Liver (tissue), 3 donors: ENCODE measurements around the gene OR3A2.

Experiments
- CTCF ChIP-seq: fragments of 150-350 bp; IDR thresholded peaks from 2 replicates; pipeline ENCODE4 v1.5.1; 2017; ENCODE audit warnings: improper control_type of control experiment, low read depth, low read length; ENCODE audit not compliant: missing input control
- HNF4G ChIP-seq: IDR thresholded peaks from 2 replicates; pipeline ENCODE4 v1.6.1; 2016; ENCODE audit warnings: antibody characterized with exemption
- JUND ChIP-seq, 2 donors: IDR thresholded peaks; 2 replicates each; pipeline ENCODE4 v1.6.1; 2016; ENCODE audit warnings: antibody characterized with exemption in 2 of 2
- MAX ChIP-seq: IDR thresholded peaks from 2 replicates; pipeline ENCODE4 v1.6.1; 2016; ENCODE audit warnings: antibody characterized with exemption
- NR2F2 ChIP-seq: IDR thresholded peaks from 2 replicates; pipeline ENCODE4 v1.6.1; 2016; ENCODE audit warnings: antibody characterized with exemption
- RXRA ChIP-seq, 2 donors: IDR thresholded peaks; 2 replicates each; pipeline ENCODE4 v1.6.1; 2017 to 2018; ENCODE audit warnings: antibody characterized with exemption in 2 of 2, mild to moderate bottlenecking in 1 of 2
- SP1 ChIP-seq: IDR thresholded peaks from 2 replicates; pipeline ENCODE4 v1.6.1; 2018; ENCODE audit warnings: antibody characterized with exemption, mild to moderate bottlenecking
- YY1 ChIP-seq: IDR thresholded peaks from 2 replicates; pipeline ENCODE4 v1.6.1; 2016; ENCODE audit warnings: antibody characterized with exemption, mild to moderate bottlenecking
- ZBTB33 ChIP-seq: IDR thresholded peaks from 2 replicates; pipeline ENCODE4 v1.6.1; 2016; ENCODE audit warnings: antibody characterized with exemption
- donor health status: healthy.
- donor health status: healthy.

GRCh38 chr17:3411070-3411469, 25.0 kb upstream of the OR3A2 start, which contains the start of gene OR3A3:
- no peak for TF ChIP-seq SP1
- no peak for TF ChIP-seq CTCF
- TF ChIP-seq NR2F2, result no peak
- TF ChIP-seq ZBTB33, result no peak
- no peak for TF ChIP-seq HNF4G
- TF ChIP-seq JUND (IDR thresholded peaks at IDR 0.05), result no peak
- TF ChIP-seq RXRA (IDR thresholded peaks at IDR 0.05), result no peak
- TF ChIP-seq YY1, result no peak
- no peak for TF ChIP-seq MAX
